Testis (tissue), 5 donors: ENCODE data around the gene CARD10. TPM values are rescaled to one million over a fixed set of nuclear protein-coding genes. Genes with fewer than 3 reads are reported as not detected.

ENCODE experiments used
- DNase-seq: peaks from one replicate; pipeline ENCODE4 v3.0.0-alpha.2; 2019
- H3K27ac ChIP-seq, 2 donors: fragments of 200-600 bp; sonication (generic); one replicate each; pipeline ENCODE4 v1.5.1; 2019
- H3K27me3 ChIP-seq: fragments of 200-600 bp; sonication (generic); one replicate; pipeline ENCODE4 v1.5.1; 2019
- H3K36me3 ChIP-seq: fragments of 200-600 bp; sonication (generic); one replicate; pipeline ENCODE4 v1.5.1; 2017; ENCODE audit warnings: low read depth; ENCODE audit errors: missing control alignments
- H3K4me1 ChIP-seq: fragments of 200-600 bp; sonication (generic); one replicate; pipeline ENCODE4 v1.5.1; 2019
- H3K4me3 ChIP-seq, 2 donors: fragments of 200-600 bp; sonication (generic); one replicate each; pipeline ENCODE4 v1.5.1; 2017 to 2019
- H3K9me3 ChIP-seq: fragments of 200-600 bp; sonication (generic); one replicate; pipeline ENCODE4 v1.5.1; 2017
- POLR2A ChIP-seq: fragments of 450-650 bp; IDR thresholded peaks from one replicate; pipeline ENCODE4 v1.6.1; 2017; ENCODE audit warnings: antibody characterized with exemption, mild to moderate bottlenecking, moderate library complexity
- WGBS, 2 donors: methylation state at CpG; one replicate each; pipeline ENCODE4 v1.1.5; 2018; 5-methylcytosine and 5-hydroxymethylcytosine counted together
- intact Hi-C: fragments of 100-400 bp; cut with DNase I; formaldehyde crosslinking; loops from one replicate; pipeline ENCODE4 v1.15.1; 2023; ENCODE audit warnings: low total_unique reads
- long read RNA-seq, 2 donors: transcript quantifications; one replicate each; lab custom pipeline, GENCODE V29; 2026
- polyA plus RNA-seq: library from polyadenylated mRNA; stranded (reverse); fragments of 350-450 nt; fragmentation: Illumina TruSeq; extraction: RNeasy Lipid Tissue Mini Kit (QIAGEN cat#74804); gene quantifications from one replicate; pipeline ENCODE4 v1.2.3, GENCODE V29; 2014; ENCODE audit warnings: low read depth, low replicate concordance; ENCODE audit not compliant: insufficient read depth
- total RNA-seq, 2 donors: library from RNA; depleted of rRNA; stranded (reverse); fragments of >200 nt; gene quantifications; one replicate each; pipeline ENCODE4 v1.2.3, GENCODE V29; 2016
- TF ChIP-seq, protein P1 (sequence below), 3 experiments: fragments of 450-650 bp in 2 of 3; fragments of 200-600 bp in 1 of 3; sonication (generic) in 1 of 3; IDR thresholded peaks; one replicate each; pipeline ENCODE4 v1.5.1; 2016 to 2019; ENCODE audit warnings: antibody characterized with exemption in 3 of 3, mild to moderate bottlenecking in 2 of 3, moderate library complexity in 1 of 3

The CARD10 gene, protein sequence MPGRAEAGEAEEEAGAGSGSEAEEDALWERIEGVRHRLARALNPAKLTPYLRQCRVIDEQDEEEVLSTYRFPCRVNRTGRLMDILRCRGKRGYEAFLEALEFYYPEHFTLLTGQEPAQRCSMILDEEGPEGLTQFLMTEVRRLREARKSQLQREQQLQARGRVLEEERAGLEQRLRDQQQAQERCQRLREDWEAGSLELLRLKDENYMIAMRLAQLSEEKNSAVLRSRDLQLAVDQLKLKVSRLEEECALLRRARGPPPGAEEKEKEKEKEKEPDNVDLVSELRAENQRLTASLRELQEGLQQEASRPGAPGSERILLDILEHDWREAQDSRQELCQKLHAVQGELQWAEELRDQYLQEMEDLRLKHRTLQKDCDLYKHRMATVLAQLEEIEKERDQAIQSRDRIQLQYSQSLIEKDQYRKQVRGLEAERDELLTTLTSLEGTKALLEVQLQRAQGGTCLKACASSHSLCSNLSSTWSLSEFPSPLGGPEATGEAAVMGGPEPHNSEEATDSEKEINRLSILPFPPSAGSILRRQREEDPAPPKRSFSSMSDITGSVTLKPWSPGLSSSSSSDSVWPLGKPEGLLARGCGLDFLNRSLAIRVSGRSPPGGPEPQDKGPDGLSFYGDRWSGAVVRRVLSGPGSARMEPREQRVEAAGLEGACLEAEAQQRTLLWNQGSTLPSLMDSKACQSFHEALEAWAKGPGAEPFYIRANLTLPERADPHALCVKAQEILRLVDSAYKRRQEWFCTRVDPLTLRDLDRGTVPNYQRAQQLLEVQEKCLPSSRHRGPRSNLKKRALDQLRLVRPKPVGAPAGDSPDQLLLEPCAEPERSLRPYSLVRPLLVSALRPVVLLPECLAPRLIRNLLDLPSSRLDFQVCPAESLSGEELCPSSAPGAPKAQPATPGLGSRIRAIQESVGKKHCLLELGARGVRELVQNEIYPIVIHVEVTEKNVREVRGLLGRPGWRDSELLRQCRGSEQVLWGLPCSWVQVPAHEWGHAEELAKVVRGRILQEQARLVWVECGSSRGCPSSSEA
- total RNA-seq (100 to 1,000 TPM in 1 of 2 donors, 10 to 100 TPM in 1; 89.8 to 113 TPM), polyA plus RNA-seq (42.6 TPM)
- long read RNA-seq, donor 1, full-length matches to known transcripts: 3 of 3 reads
- long read RNA-seq, donor 1, partial matches to known transcripts: 0 of 3 reads
- long read RNA-seq, donor 1, other reads (novel, unspliced or antisense): 0 of 3 reads
- long read RNA-seq, donor 2, full-length matches to known transcripts: 4 of 9 reads
- long read RNA-seq, donor 2, partial matches to known transcripts: 5 of 9 reads
- long read RNA-seq, donor 2, other reads (novel, unspliced or antisense): 0 of 9 reads

DNA sequence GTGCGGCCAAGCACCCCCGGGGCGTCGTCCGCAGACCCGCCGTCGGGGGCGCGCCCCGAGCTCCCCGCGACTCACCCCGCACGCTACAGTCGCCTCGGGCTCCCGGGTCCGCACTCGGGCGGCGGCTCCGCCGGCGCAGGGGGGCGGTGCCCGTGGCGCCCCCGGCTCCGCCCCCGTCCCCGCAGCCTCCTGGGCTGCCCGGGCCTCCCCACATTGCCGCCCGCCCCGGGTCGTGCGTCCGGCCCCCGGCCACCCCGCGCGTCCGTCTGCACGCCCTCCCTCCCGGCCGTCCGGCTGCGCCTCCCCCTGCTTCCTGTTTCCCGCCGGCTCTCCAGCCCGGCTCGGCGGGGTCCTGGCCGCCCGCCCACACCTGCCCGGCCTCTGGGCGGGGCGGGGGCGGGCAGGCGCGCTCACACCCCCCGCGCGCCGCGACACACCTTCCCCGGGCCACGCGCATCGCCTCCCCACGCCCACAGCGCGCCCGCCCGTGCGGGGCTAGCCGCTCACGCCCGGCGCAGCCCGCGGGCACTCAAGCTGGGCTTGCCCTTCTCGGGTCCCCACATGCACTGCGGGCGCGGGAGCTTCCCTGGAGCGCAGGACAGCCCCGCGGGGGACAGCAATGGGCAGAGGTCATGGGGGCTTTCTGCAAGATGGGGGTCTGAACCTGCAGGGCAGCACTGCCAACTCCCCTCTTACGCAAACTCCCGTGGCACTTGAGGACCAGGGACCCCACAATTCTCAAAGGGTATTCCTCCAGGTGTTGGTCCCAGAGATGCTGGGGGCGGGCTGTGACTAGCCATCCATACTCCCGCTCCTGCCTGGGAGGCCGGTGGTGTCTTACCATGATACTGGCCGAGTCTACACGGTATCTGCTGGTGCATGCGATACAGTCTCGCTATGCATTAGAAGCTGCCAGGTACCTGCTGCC is at the start of gene CARD10:
Gene CARD10 (minus strand): TSS at position 148 of the 928 bp plus-strand sequence. CDS start 215 bp downstream, outside the sequence.
- intact Hi-C loops: no loop called here
- no peaks in the 10 kb centered on the region for H3K36me3 ChIP-seq
- peaks cover 24% of the 10 kb centered on the region for H3K4me1 ChIP-seq
- WGBS, 2 donors: 0 to 4% methylated on average over 3 to 81 of the region's 99 CpGs
- H3K4me3 ChIP-seq: peak within 1 kb of the TSS; percentile 62 to 67
- TF ChIP-seq, protein P1, sequence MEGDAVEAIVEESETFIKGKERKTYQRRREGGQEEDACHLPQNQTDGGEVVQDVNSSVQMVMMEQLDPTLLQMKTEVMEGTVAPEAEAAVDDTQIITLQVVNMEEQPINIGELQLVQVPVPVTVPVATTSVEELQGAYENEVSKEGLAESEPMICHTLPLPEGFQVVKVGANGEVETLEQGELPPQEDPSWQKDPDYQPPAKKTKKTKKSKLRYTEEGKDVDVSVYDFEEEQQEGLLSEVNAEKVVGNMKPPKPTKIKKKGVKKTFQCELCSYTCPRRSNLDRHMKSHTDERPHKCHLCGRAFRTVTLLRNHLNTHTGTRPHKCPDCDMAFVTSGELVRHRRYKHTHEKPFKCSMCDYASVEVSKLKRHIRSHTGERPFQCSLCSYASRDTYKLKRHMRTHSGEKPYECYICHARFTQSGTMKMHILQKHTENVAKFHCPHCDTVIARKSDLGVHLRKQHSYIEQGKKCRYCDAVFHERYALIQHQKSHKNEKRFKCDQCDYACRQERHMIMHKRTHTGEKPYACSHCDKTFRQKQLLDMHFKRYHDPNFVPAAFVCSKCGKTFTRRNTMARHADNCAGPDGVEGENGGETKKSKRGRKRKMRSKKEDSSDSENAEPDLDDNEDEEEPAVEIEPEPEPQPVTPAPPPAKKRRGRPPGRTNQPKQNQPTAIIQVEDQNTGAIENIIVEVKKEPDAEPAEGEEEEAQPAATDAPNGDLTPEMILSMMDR (IDR thresholded peaks at IDR 0.05): no peak
- TF ChIP-seq POLR2A: no peak
- peak; percentile 46 for DNase-seq
- H3K27me3 ChIP-seq: no peaks in the 10 kb centered on the region
- no peaks in the 10 kb centered on the region for H3K9me3 ChIP-seq
- H3K27ac ChIP-seq: peak within 1 kb of the TSS; percentile 3 to 71

GRCh38 chr22:37568448-37569008 is 49.3 kb upstream of the CARD10 start:
- peaks cover 31% of the 10 kb centered on the region for H3K4me1 ChIP-seq
- no peaks in the 10 kb centered on the region for H3K27me3 ChIP-seq
- WGBS, 2 donors: 82 to 100% methylated on average over 2 to 14 of the region's 14 CpGs
- H3K4me3 ChIP-seq: no peak overlapping the region
- intact Hi-C loops: no loop called here
- no peaks in the 10 kb centered on the region for H3K36me3 ChIP-seq
- TF ChIP-seq, protein P1 (IDR thresholded peaks at IDR 0.05): no peak
- no peak for TF ChIP-seq POLR2A
- DNase-seq: no peak
- no peaks in the 10 kb centered on the region for H3K9me3 ChIP-seq
- no peak overlapping the region for H3K27ac ChIP-seq

- H3K9me3 ChIP-seq: no peaks in the 10 kb centered on the region
- H3K27ac ChIP-seq: no peak overlapping the region
- 83 to 84% methylated on average over 14 of the region's 15 CpGs for WGBS, 2 donors
- H3K36me3 ChIP-seq: no peaks in the 10 kb centered on the region
- TF ChIP-seq POLR2A: no peak
- TF ChIP-seq, protein P1 (IDR thresholded peaks at IDR 0.05): no peak
- no peak for DNase-seq
- peaks cover 35% of the 10 kb centered on the region for H3K4me1 ChIP-seq
- H3K27me3 ChIP-seq: no peaks in the 10 kb centered on the region
- no peak overlapping the region for H3K4me3 ChIP-seq
- intact Hi-C loops: no loop called here
These were observed 48.8 kb upstream of the CARD10 start for GRCh38 chr22:37568012-37568411.
